Heart right ventricle (tissue), 16 donors: ENCODE measurements around the gene F12. TPM values are rescaled to one million over a fixed set of nuclear protein-coding genes. Genes with fewer than 3 reads are reported as not detected.
A peak's percentile ranks its signal among the peaks of the same experiment; 100 is the strongest.
"Not testable (repeated sequence)": the region's sequence is repeated elsewhere in the genome, so short reads cannot be mapped to it uniquely, and the experiment has no call there.

Source experiments
- ATAC-seq, 8 donors: fragments of 200-7000 bp; cut with Tn5 transposase; one replicate each; pipeline ENCODE4 v1.9.1; 2020; ENCODE audit warnings: mild to moderate bottlenecking in 8 of 8, moderate library complexity in 8 of 8, moderate number of reproducible peaks in 1 of 8
- DNase-seq, 2 donors: peaks; one replicate each; pipeline ENCODE4 v3.0.0-alpha.2; 2020
- H3K27ac ChIP-seq, 10 donors: fragments of 200-600 bp; sonication (generic) in 2 of 10; one replicate each; pipeline versions ENCODE4 v1.5.0 to v1.8.0; 2020 to 2022; ENCODE audit warnings: mild to moderate bottlenecking in 3 of 10
- H3K27me3 ChIP-seq, 7 donors: fragments of 200-600 bp; one replicate each; pipeline ENCODE4 v1.8.0; 2021 to 2022; ENCODE audit warnings: mild to moderate bottlenecking in 2 of 7
- H3K36me3 ChIP-seq, 9 donors: fragments of 200-600 bp; sonication (generic) in 1 of 9; one replicate each; pipeline versions ENCODE4 v1.5.0 to v1.8.0; 2020 to 2022; ENCODE audit warnings: mild to moderate bottlenecking in 2 of 9
- H3K4me1 ChIP-seq, 9 donors: fragments of 200-600 bp; sonication (generic) in 1 of 9; one replicate each; pipeline versions ENCODE4 v1.5.0 to v1.8.0; 2020 to 2022; ENCODE audit warnings: mild to moderate bottlenecking in 4 of 9
- H3K4me3 ChIP-seq, 10 donors: fragments of 200-600 bp; sonication (generic) in 2 of 10; one replicate each; pipeline versions ENCODE4 v1.5.0 to v1.8.0; 2020 to 2022; ENCODE audit warnings: mild to moderate bottlenecking in 7 of 10, moderate library complexity in 2 of 10
- H3K9me3 ChIP-seq, 11 donors: fragments of 200-600 bp in 10 of 11; sonication (generic) in 2 of 11; one replicate each; pipeline versions ENCODE4 v1.5.0 to v1.8.0; 2013 to 2022; ENCODE audit warnings: mild to moderate bottlenecking in 2 of 11, control low read depth in 1 of 11, moderate library complexity in 1 of 11
- WGBS, 2 donors: extraction: QIAGEN DNeasy Blood & Tissue Kit; methylation state at CpG; one replicate each; pipeline ENCODE4 v1.1.7; 2013; ENCODE audit warnings: inconsistent platforms in 1 of 2; 5-methylcytosine and 5-hydroxymethylcytosine counted together
- intact Hi-C, 10 donors: fragments of 100-400 bp; cut with DNase I; formaldehyde crosslinking; loops; one replicate each; pipeline versions ENCODE4 v1.11.1 to v1.14.2; 2022
- polyA plus RNA-seq, 2 donors: library from polyadenylated mRNA; stranded (reverse); fragments of 200-250 nt; gene quantifications; one replicate each; pipeline ENCODE4 v1.2.3, GENCODE V29; 2013
- total RNA-seq, 10 donors: library from RNA; stranded (reverse); fragmentation: NEBNext Ultra II Directional in 3 of 10; extraction: Animal tissue kit (Norgen Biotek cat#: 25700) in 3 of 10; gene quantifications; one replicate each; pipeline versions ENCODE4 v1.2.1 to v1.2.4, GENCODE V29; 2021 to 2023
- TF ChIP-seq, protein P1 (sequence below), 9 donors: fragments of 200-600 bp; sonication (generic) in 2 of 9; IDR thresholded peaks; one replicate each; pipeline versions ENCODE4 v1.5.0 to v1.8.0; 2021 to 2022; ENCODE audit warnings: antibody characterized with exemption in 9 of 9, mild to moderate bottlenecking in 5 of 9, moderate library complexity in 1 of 9
- donor health status: Arrhythmogenic right ventricular cardiomyopathy.
- donor health status: ischemic (EF 13 %, LVEDD 7.1; RV severe dilation, severe dysfunction).
- donor health status: healthy with polysubstance abuse.
- donor health status: DM: no; HTN: yes; CAD: no.
- donor health status: DM: no; HTN: no; CAD: no.
- donor health status: ischemic (EF 25% LVEDD 6.9; RV normal size, moderate dysfunction).
- donor health status: ischemic (EF 25% LVEDD 5.7; RV mildly dilated, moderate dysfunction).
- donor health status: healthy.
- donor health status: DM: yes; HTN: yes; CAD: no.
- donor health status: Ischemic cardiomyopathy.
- donor health status: ischemic (EF 35%, LVEDD 5.7; RV mildly dilated, moderate dysfunction).
- donor health status: nonischemic (EF 11% LVEDD 7.7; RV severe dilation, severe dysfunction).
- donor health status: DM: yes; HTN: yes; CAD: no.
- donor health status: PGD.
- donor health status: ischemic (EF 29% LVEDD 5.4; RV normal size, mild dysfunction).
- donor health status: nonischemic (EF 23%, LVEDD 6.1; RV moderate dilation, normal function).

The F12 gene
- total and polyA plus RNA-seq, 12 donors: 0.25 to 0.37 (median 0.28) TPM; not detected in 9

DNA sequence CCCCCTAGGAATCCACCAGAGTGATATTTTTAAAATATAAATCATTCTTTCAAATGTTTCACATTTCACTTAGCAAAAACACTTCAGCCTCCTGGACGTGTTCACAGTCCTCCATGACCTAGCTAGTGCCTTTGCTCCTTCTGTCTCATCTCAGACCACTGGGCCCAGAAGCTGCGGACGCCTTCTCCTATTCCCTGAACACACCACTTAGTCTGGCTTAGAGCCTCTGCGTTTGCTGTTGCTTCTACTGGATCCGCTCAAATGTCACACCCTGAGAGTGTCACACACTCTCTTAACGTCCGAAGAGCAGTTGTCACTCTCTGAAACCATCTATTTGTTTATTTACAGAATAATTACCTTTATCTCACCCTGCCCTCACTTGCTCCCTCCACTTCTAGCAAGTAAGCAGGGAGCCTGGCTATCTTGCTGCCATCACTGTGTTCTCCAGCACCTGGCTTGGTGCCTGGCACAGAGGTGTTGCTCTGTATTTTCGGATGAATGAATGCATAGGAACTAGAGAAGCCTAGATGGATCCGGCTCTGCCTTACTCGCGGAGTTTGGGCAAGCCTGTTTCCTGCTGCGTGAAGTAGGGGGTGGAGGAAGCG, 15.9 kb upstream of the F12 start:
- H3K27me3 ChIP-seq: no peaks in the 10 kb centered on the region
- intact Hi-C loops: loop anchor here in 1 of 10 donors (2.0 kb wide), 1 partner anchor 30 kb away; no protein-coding TSS in a partner anchor
- H3K36me3 ChIP-seq: peaks cover 0 to 7% (median 0%) of the 10 kb centered on the region in 9 donors
- no peaks in the 10 kb centered on the region for H3K9me3 ChIP-seq
- peak in 1 of 8 donors; percentile 0 for ATAC-seq
- peaks cover 16 to 45% (median 27%) of the 10 kb centered on the region in 9 donors for H3K4me1 ChIP-seq
- TF ChIP-seq, protein P1, sequence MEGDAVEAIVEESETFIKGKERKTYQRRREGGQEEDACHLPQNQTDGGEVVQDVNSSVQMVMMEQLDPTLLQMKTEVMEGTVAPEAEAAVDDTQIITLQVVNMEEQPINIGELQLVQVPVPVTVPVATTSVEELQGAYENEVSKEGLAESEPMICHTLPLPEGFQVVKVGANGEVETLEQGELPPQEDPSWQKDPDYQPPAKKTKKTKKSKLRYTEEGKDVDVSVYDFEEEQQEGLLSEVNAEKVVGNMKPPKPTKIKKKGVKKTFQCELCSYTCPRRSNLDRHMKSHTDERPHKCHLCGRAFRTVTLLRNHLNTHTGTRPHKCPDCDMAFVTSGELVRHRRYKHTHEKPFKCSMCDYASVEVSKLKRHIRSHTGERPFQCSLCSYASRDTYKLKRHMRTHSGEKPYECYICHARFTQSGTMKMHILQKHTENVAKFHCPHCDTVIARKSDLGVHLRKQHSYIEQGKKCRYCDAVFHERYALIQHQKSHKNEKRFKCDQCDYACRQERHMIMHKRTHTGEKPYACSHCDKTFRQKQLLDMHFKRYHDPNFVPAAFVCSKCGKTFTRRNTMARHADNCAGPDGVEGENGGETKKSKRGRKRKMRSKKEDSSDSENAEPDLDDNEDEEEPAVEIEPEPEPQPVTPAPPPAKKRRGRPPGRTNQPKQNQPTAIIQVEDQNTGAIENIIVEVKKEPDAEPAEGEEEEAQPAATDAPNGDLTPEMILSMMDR (IDR thresholded peaks at IDR 0.05): no peak
- WGBS, 2 donors: 35 to 44% methylated on average over 13 of the region's 13 CpGs
- H3K27ac ChIP-seq: peak overlapping the region; percentile 85 to 96 (median 92)
- no peak for DNase-seq
- peak overlapping the region in 9 of 10 donors; percentile 43 to 69 (median 58) for H3K4me3 ChIP-seq

DNA sequence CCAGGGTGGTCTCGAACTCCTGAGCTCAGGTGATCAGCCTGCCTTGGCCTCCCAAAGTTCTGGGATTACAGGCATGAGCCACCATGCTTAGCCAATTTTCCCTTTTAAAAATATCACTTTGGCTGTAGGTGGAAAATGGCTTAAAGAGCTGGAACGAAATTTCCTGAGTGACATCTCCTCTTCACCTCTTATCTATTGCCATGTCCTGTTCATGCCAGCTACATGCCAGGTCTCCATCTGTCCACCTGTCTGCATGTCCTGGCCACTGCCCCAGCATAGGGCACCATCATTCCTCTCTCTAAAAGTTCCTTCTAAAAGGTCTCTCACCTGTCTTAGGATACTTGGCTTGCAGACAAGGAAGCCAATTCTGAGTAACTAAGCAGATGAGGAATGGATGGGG, 14.3 kb upstream of the F12 start:
- Histone ChIP-seq H3K27ac (no peak overlapping the region), H3K36me3 (peaks cover 0 to 2% (median 0%) of the 10 kb centered on the region in 9 donors), H3K4me3 (no peak overlapping the region), H3K27me3 (no peaks in the 10 kb centered on the region), H3K4me1 (peaks cover 16 to 29% (median 26%) of the 10 kb centered on the region in 9 donors), H3K9me3 (no peaks in the 10 kb centered on the region)
- TF ChIP-seq, protein P1 (IDR thresholded peaks at IDR 0.05): no peak
- intact Hi-C loops: loop anchor here in 1 of 10 donors (2.0 kb wide), 1 partner anchor 31 kb away; no protein-coding TSS in a partner anchor
- 84 to 87% methylated on average over 2 of the region's 2 CpGs for WGBS, 2 donors
- ATAC-seq (no peak), DNase-seq (no peak)

DNA sequence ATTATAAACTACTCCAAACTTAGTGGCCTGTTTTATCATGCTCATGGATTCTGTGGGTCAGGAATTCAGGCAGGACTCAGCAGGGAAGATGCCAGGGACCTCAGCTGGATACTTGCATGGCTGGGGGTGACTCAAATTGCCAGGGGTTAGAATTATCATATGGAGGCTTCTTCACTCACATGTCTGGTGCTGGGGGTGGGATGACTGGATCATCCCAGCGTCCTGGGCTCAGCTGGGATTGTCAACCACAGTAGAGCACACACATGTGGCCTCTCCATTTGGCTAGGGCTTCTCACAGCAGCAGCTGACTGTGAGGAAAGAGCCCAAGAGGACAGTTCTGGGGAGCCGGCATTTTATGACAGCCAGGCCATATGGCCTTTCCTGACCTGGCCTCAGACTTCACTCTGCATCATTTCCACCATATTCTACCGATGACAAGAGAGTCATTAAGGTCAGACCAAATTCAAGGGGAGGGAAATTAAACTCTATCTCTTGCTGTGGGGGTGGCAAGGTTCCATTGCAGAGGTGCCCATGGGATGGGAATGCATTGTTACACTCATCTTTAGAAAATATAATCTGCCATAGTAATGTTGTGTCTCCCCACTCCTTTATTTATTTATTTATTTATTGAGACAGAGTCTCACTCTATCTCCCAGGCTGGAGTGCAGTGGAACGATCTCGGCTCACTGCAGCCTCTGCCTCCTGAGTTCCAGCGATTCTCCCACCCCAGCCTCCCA, 11.9 kb upstream of the F12 start:
- H3K4me1 ChIP-seq: peaks cover 3 to 20% (median 8%) of the 10 kb centered on the region in 9 donors
- no peaks in the 10 kb centered on the region for H3K27me3 ChIP-seq
- ATAC-seq: no peak
- TF ChIP-seq, protein P1 (IDR thresholded peaks at IDR 0.05): no peak
- intact Hi-C loops: no loop called here
- no peaks in the 10 kb centered on the region for H3K36me3 ChIP-seq
- H3K4me3 ChIP-seq: no peak overlapping the region
- no peak overlapping the region for H3K27ac ChIP-seq
- 77 to 81% methylated on average over 6 of the region's 6 CpGs for WGBS, 2 donors
- no peak for DNase-seq
- H3K9me3 ChIP-seq: no peaks in the 10 kb centered on the region

DNA sequence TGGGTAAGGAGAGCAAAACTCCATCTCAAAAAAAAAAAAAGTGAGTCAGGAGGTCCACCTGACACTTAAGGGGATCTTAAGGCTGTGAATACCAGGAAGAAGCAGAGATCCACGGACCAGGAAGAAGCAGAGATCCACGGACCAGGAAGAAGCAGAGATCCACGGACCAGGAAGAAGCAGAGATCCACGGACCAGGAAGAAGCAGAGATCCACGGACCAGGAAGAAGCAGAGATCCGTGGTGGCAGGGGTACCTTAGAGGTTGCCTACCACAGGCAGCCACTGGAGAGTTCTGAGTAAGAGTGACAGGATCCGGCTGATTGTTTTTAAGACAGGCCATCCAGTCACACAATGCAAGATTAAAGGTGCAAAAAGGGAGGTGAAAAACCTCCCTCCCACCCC, 11.1 kb upstream of the F12 start:
- WGBS, 2 donors: 75% methylated on average over 7 of the region's 7 CpGs
- H3K36me3 ChIP-seq, H3K9me3 ChIP-seq, H3K27me3 ChIP-seq, DNase-seq, H3K27ac ChIP-seq, ATAC-seq, H3K4me3 ChIP-seq, intact Hi-C loops: not testable (repeated sequence)
- H3K4me1 ChIP-seq: peaks cover 1 to 20% (median 4%) of the 10 kb centered on the region in 9 donors
